ENCODE results near the gene SLC35F3. TPM values are rescaled to one million over a fixed set of nuclear protein-coding genes. Genes with fewer than 3 reads are reported as not detected.
"Not testable (repeated sequence)": the region's sequence is repeated elsewhere in the genome, so short reads cannot be mapped to it uniquely, and the experiment has no call there.

Gene SLC35F3
- total RNA-seq, 4 donors from 2014 or later: 0.36 to 1.4 (median 0.54) TPM

- Histone ChIP-seq H3K27me3 (no peaks in the 10 kb centered on the region), H3K4me3 (no peak overlapping the region), H3K4me1 (no peaks in the 10 kb centered on the region), H3K9me3 (no peaks in the 10 kb centered on the region), H3K27ac (no peak overlapping the region), H3K36me3 (no peaks in the 10 kb centered on the region)
- DNase-seq (ENCODE audit: low spot score in 2 of 2): no peak
- TF ChIP-seq POLR2AphosphoS5 (IDR thresholded peaks at IDR 0.05): no peak
- no peak for TF ChIP-seq POLR2A (IDR thresholded peaks at IDR 0.05)
- no peak for TF ChIP-seq CTCF (IDR thresholded peaks at IDR 0.05)
- no peak for TF ChIP-seq EP300 (IDR thresholded peaks at IDR 0.05)
Measured at GRCh38 chr1:234240680-234241079, 336.2 kb downstream of the SLC35F3 start.

GRCh38 chr1:234241941-234242490, 337.5 kb downstream of the SLC35F3 start:
- no peak for DNase-seq (ENCODE audit: low spot score in 2 of 2)
- Histone ChIP-seq H3K36me3 (no peaks in the 10 kb centered on the region), H3K27ac (no peak overlapping the region), H3K4me1 (no peaks in the 10 kb centered on the region), H3K9me3 (no peaks in the 10 kb centered on the region), H3K4me3 (no peak overlapping the region), H3K27me3 (no peaks in the 10 kb centered on the region)
- 80% methylated on average over 5 of the region's 5 CpGs for WGBS
- no peak for TF ChIP-seq EP300 (IDR thresholded peaks at IDR 0.05)
- TF ChIP-seq POLR2A (IDR thresholded peaks at IDR 0.05): no peak

GRCh38 chr1:234243521-234244260, 339.2 kb downstream of the SLC35F3 start:
- TF ChIP-seq EP300 (IDR thresholded peaks at IDR 0.05): no peak
- no peak for TF ChIP-seq POLR2AphosphoS5 (IDR thresholded peaks at IDR 0.05)
- no peak for TF ChIP-seq CTCF (IDR thresholded peaks at IDR 0.05)
- TF ChIP-seq POLR2A (IDR thresholded peaks at IDR 0.05): no peak
- H3K4me1 ChIP-seq: no peaks in the 10 kb centered on the region
- 64% methylated on average over 3 of the region's 3 CpGs for WGBS
- H3K36me3 ChIP-seq: no peaks in the 10 kb centered on the region
- H3K27ac ChIP-seq: no peak overlapping the region
- no peak for DNase-seq (ENCODE audit: low spot score in 2 of 2)
- no peaks in the 10 kb centered on the region for H3K9me3 ChIP-seq
- H3K27me3 ChIP-seq: no peaks in the 10 kb centered on the region
- H3K4me3 ChIP-seq: no peak overlapping the region

GRCh38 chr1:234244482-234244881, 340.0 kb downstream of the SLC35F3 start:
- no peak overlapping the region for H3K4me3 ChIP-seq
- H3K9me3 ChIP-seq: no peaks in the 10 kb centered on the region
- TF ChIP-seq CTCF (IDR thresholded peaks at IDR 0.05) (no peak), POLR2AphosphoS5 (IDR thresholded peaks at IDR 0.05) (no peak), POLR2A (IDR thresholded peaks at IDR 0.05) (no peak), EP300 (IDR thresholded peaks at IDR 0.05) (no peak)
- no peak overlapping the region for H3K27ac ChIP-seq
- no peaks in the 10 kb centered on the region for H3K27me3 ChIP-seq
- H3K4me1 ChIP-seq: no peaks in the 10 kb centered on the region
- no peak for DNase-seq (ENCODE audit: low spot score in 2 of 2)
- H3K36me3 ChIP-seq: no peaks in the 10 kb centered on the region

GRCh38 chr1:234246638-234247116, 342.2 kb downstream of the SLC35F3 start:
- Histone ChIP-seq H3K4me1 (no peaks in the 10 kb centered on the region), H3K27me3 (no peaks in the 10 kb centered on the region), H3K27ac (no peak overlapping the region), H3K4me3 (no peak overlapping the region), H3K9me3 (no peaks in the 10 kb centered on the region), H3K36me3 (no peaks in the 10 kb centered on the region)
- WGBS: 74% methylated on average over 5 of the region's 5 CpGs
- no peak for DNase-seq (ENCODE audit: low spot score in 2 of 2)
- TF ChIP-seq POLR2AphosphoS5 (IDR thresholded peaks at IDR 0.05): no peak
- TF ChIP-seq EP300 (IDR thresholded peaks at IDR 0.05): no peak
- TF ChIP-seq POLR2A (IDR thresholded peaks at IDR 0.05): no peak
- TF ChIP-seq CTCF (IDR thresholded peaks at IDR 0.05): no peak

GRCh38 chr1:234247746-234248145, 343.3 kb downstream of the SLC35F3 start:
- not testable (repeated sequence) for H3K27ac ChIP-seq; DNase-seq (ENCODE audit: low spot score in 2 of 2); H3K4me1 ChIP-seq; H3K4me3 ChIP-seq; H3K36me3 ChIP-seq; H3K9me3 ChIP-seq; H3K27me3 ChIP-seq
- WGBS: 79% methylated on average over 4 of the region's 4 CpGs

All from suprapubic skin (tissue), 4 donors.